Measurements from ENCODE around the gene MBD1.
A peak's percentile ranks its signal among the peaks of the same experiment; 100 is the strongest.

The MBD1 gene

GRCh38 chr18:50306944-50307343 is 25.6 kb upstream of the MBD1 start:
- Histone ChIP-seq H3K27me3 (ENCODE audit: low read length) (0 out of 2 replicates have a peak, but pooled peaks cover 5% of the 10 kb centered on the region), H3K4me3 (ENCODE audit: insufficient read depth, low read length, poor library complexity, severe bottlenecking) (peak overlapping the region; percentile 40), H3F3A (ENCODE audit: insufficient read depth) (no peaks in the 10 kb centered on the region), H3K9me3 (ENCODE audit: insufficient read depth, low read length) (no peaks in the 10 kb centered on the region; the same call in 1 of the 2 replicates), H3K9me2 (replicated peaks; ENCODE audit: insufficient read depth, low read length) (no peaks in the 10 kb centered on the region), H2AFZ (ENCODE audit: low read depth, low read length, severe bottlenecking) (peak overlapping the region; percentile 65), H3K27ac (ENCODE audit: low read depth, low read length) (peak overlapping the region; percentile 30; the same call in 1 of the 2 replicates), H4K20me1 (ENCODE audit: low read depth, low read length) (no peaks in the 10 kb centered on the region), H3K9ac (ENCODE audit: low read length) (peak overlapping the region; percentile 44), H3K4me2 (ENCODE audit: low read depth, low read length, poor library complexity, severe bottlenecking) (peak overlapping the region; percentile 64), H3K79me2 (ENCODE audit: insufficient read depth, low read length) (no peaks in the 10 kb centered on the region), H3K36me3 (ENCODE audit: low read length) (0 out of 2 replicates have a peak, but pooled peaks cover 7% of the 10 kb centered on the region)
- TF ChIP-seq EZH2phosphoT487 (conservative IDR thresholded peaks at IDR 0.05; ENCODE audit: low read length): no peak
- TF ChIP-seq CTCF (IDR thresholded peaks at IDR 0.05; ENCODE audit: insufficient read depth, low read length, poor library complexity, severe bottlenecking): no peak

- no peak overlapping the region for H3K4me2 ChIP-seq (ENCODE audit: low read depth, low read length, poor library complexity, severe bottlenecking)
- no peak overlapping the region for H3K4me3 ChIP-seq (ENCODE audit: insufficient read depth, low read length, poor library complexity, severe bottlenecking)
- H3K27me3 ChIP-seq (ENCODE audit: low read length): 0 out of 2 replicates have a peak, but pooled peaks cover 5% of the 10 kb centered on the region
- 0 out of 2 replicates have a peak, but pooled peaks cover 7% of the 10 kb centered on the region for H3K36me3 ChIP-seq (ENCODE audit: low read length)
- H3F3A ChIP-seq (ENCODE audit: insufficient read depth): no peaks in the 10 kb centered on the region
- H3K9me3 ChIP-seq (ENCODE audit: insufficient read depth, low read length): no peaks in the 10 kb centered on the region; the same call in 1 of the 2 replicates
- no peak for TF ChIP-seq CTCF (IDR thresholded peaks at IDR 0.05; ENCODE audit: insufficient read depth, low read length, poor library complexity, severe bottlenecking)
- TF ChIP-seq EZH2phosphoT487 (conservative IDR thresholded peaks at IDR 0.05; ENCODE audit: low read length): no peak
- H3K9me2 ChIP-seq (replicated peaks; ENCODE audit: insufficient read depth, low read length): no peaks in the 10 kb centered on the region
- H2AFZ ChIP-seq (ENCODE audit: low read depth, low read length, severe bottlenecking): no peak overlapping the region
- H4K20me1 ChIP-seq (ENCODE audit: low read depth, low read length): no peaks in the 10 kb centered on the region
- no peak overlapping the region for H3K27ac ChIP-seq (ENCODE audit: low read depth, low read length)
- no peaks in the 10 kb centered on the region for H3K79me2 ChIP-seq (ENCODE audit: insufficient read depth, low read length)
- no peak overlapping the region for H3K9ac ChIP-seq (ENCODE audit: low read length)
Measured at GRCh38 chr18:50301074-50301473, 19.8 kb upstream of the MBD1 start.

- TF ChIP-seq EZH2phosphoT487 (conservative IDR thresholded peaks at IDR 0.05; ENCODE audit: low read length): no peak
- TF ChIP-seq CTCF (IDR thresholded peaks at IDR 0.05; ENCODE audit: insufficient read depth, low read length, poor library complexity, severe bottlenecking): no peak
- Histone ChIP-seq H3K27ac (ENCODE audit: low read depth, low read length) (no peak overlapping the region), H3K9me3 (ENCODE audit: insufficient read depth, low read length) (no peaks in the 10 kb centered on the region), H3K4me3 (ENCODE audit: insufficient read depth, low read length, poor library complexity, severe bottlenecking) (no peak overlapping the region), H4K20me1 (ENCODE audit: low read depth, low read length) (no peaks in the 10 kb centered on the region), H3K79me2 (ENCODE audit: insufficient read depth, low read length) (no peaks in the 10 kb centered on the region), H3K9me2 (replicated peaks; ENCODE audit: insufficient read depth, low read length) (no peaks in the 10 kb centered on the region), H3F3A (ENCODE audit: insufficient read depth) (no peaks in the 10 kb centered on the region), H3K9ac (ENCODE audit: low read length) (no peak overlapping the region), H3K4me2 (ENCODE audit: low read depth, low read length, poor library complexity, severe bottlenecking) (no peak overlapping the region), H3K27me3 (ENCODE audit: low read length) (no peaks in the 10 kb centered on the region), H2AFZ (ENCODE audit: low read depth, low read length, severe bottlenecking) (no peak overlapping the region), H3K36me3 (ENCODE audit: low read length) (no peaks in the 10 kb centered on the region)
Measured at GRCh38 chr18:50299626-50300388, 18.5 kb upstream of the MBD1 start.
